IPS-15b (cell line): Measurements from ENCODE around the gene IP6K1.
"Not testable (repeated sequence)": the region's sequence is repeated elsewhere in the genome, so short reads cannot be mapped to it uniquely, and the experiment has no call there.

Experiments
- H3K27me3 ChIP-seq: one replicate; pipeline ENCODE4 v1.6.1; 2013; ENCODE audit warnings: low read length; ENCODE audit not compliant: control insufficient read depth, insufficient read depth
- H3K36me3 ChIP-seq: one replicate; pipeline ENCODE4 v1.6.1; 2013; ENCODE audit warnings: low read length; ENCODE audit not compliant: control insufficient read depth, insufficient read depth
- H3K4me1 ChIP-seq: one replicate; pipeline ENCODE4 v1.6.1; 2013; ENCODE audit warnings: mild to moderate bottlenecking, low read length; ENCODE audit not compliant: control insufficient read depth, insufficient read depth
- H3K4me3 ChIP-seq: one replicate; pipeline ENCODE4 v1.5.1; 2013; ENCODE audit warnings: low read depth, low read length
- H3K9ac ChIP-seq: one replicate; pipeline ENCODE4 v1.6.1; 2013; ENCODE audit warnings: low read depth, mild to moderate bottlenecking, low read length
- H3K9me3 ChIP-seq: one replicate; pipeline ENCODE4 v1.6.1; 2013; ENCODE audit warnings: mild to moderate bottlenecking, low read length; ENCODE audit not compliant: control insufficient read depth, insufficient read depth

IP6K1 gene

GRCh38 chr3:49754536-49754935 lies 31.8 kb downstream of the IP6K1 start:
- H3K9ac ChIP-seq: no peak overlapping the region

GRCh38 chr3:49751501-49751900 lies 34.8 kb downstream of the IP6K1 start:
- no peaks in the 10 kb centered on the region for H3K9me3 ChIP-seq
- H3K27me3 ChIP-seq: no peaks in the 10 kb centered on the region
- no peak overlapping the region for H3K4me3 ChIP-seq
- H3K9ac ChIP-seq: no peak overlapping the region
- no peaks in the 10 kb centered on the region for H3K36me3 ChIP-seq
- no peaks in the 10 kb centered on the region for H3K4me1 ChIP-seq

More at GRCh38 chr3:49754536-49754935, 31.8 kb downstream of the IP6K1 start:
- no peaks in the 10 kb centered on the region for H3K36me3 ChIP-seq
- H3K4me1 ChIP-seq: no peaks in the 10 kb centered on the region
- no peaks in the 10 kb centered on the region for H3K9me3 ChIP-seq
- H3K27me3 ChIP-seq: no peaks in the 10 kb centered on the region
- no peak overlapping the region for H3K4me3 ChIP-seq

GRCh38 chr3:49750056-49750455 lies 36.3 kb downstream of the IP6K1 start:
- H3K9ac ChIP-seq: no peak overlapping the region
- no peaks in the 10 kb centered on the region for H3K4me1 ChIP-seq
- no peaks in the 10 kb centered on the region for H3K36me3 ChIP-seq
- H3K9me3 ChIP-seq: no peaks in the 10 kb centered on the region
- no peaks in the 10 kb centered on the region for H3K27me3 ChIP-seq
- no peak overlapping the region for H3K4me3 ChIP-seq

- not testable (repeated sequence) for H3K9me3 ChIP-seq, H3K4me3 ChIP-seq, H3K9ac ChIP-seq, H3K27me3 ChIP-seq, H3K4me1 ChIP-seq, H3K36me3 ChIP-seq
Measured at GRCh38 chr3:49748874-49749273, 37.5 kb downstream of the IP6K1 start.

GRCh38 chr3:49747792-49748480 lies 38.4 kb downstream of the IP6K1 start:
- no peak overlapping the region for H3K4me3 ChIP-seq
- H3K9me3 ChIP-seq: no peaks in the 10 kb centered on the region
- H3K36me3 ChIP-seq: peaks cover 2% of the 10 kb centered on the region
- no peaks in the 10 kb centered on the region for H3K4me1 ChIP-seq
- no peak overlapping the region for H3K9ac ChIP-seq
- no peaks in the 10 kb centered on the region for H3K27me3 ChIP-seq

- Histone ChIP-seq H3K9me3 (no peaks in the 10 kb centered on the region), H3K4me3 (no peak overlapping the region), H3K4me1 (no peaks in the 10 kb centered on the region), H3K36me3 (peaks cover 2% of the 10 kb centered on the region), H3K9ac (no peak overlapping the region), H3K27me3 (no peaks in the 10 kb centered on the region)
Measured at GRCh38 chr3:49745986-49746385, 40.4 kb downstream of the IP6K1 start.

- H3K9me3 ChIP-seq: no peaks in the 10 kb centered on the region
- no peaks in the 10 kb centered on the region for H3K27me3 ChIP-seq
- H3K4me1 ChIP-seq: no peaks in the 10 kb centered on the region
- H3K9ac ChIP-seq: no peak overlapping the region
- no peak overlapping the region for H3K4me3 ChIP-seq
- peaks cover 18% of the 10 kb centered on the region for H3K36me3 ChIP-seq
Measured at GRCh38 chr3:49740427-49740826, 45.9 kb downstream of the IP6K1 start.

- peaks cover 22% of the 10 kb centered on the region for H3K36me3 ChIP-seq
- no peaks in the 10 kb centered on the region for H3K27me3 ChIP-seq
- H3K4me1 ChIP-seq: no peaks in the 10 kb centered on the region
- no peaks in the 10 kb centered on the region for H3K9me3 ChIP-seq
- H3K4me3 ChIP-seq: no peak overlapping the region
- H3K9ac ChIP-seq: no peak overlapping the region
Measured at GRCh38 chr3:49738067-49738713, 48.2 kb downstream of the IP6K1 start.

GRCh38 chr3:49734752-49735151 lies 51.6 kb downstream of the IP6K1 start:
- Histone ChIP-seq H3K9ac (no peak overlapping the region), H3K9me3 (no peaks in the 10 kb centered on the region), H3K36me3 (peaks cover 31% of the 10 kb centered on the region), H3K4me1 (no peaks in the 10 kb centered on the region), H3K27me3 (no peaks in the 10 kb centered on the region), H3K4me3 (no peak overlapping the region)

GRCh38 chr3:49733551-49733950 lies 52.8 kb downstream of the IP6K1 start:
- Histone ChIP-seq H3K36me3 (peaks cover 30% of the 10 kb centered on the region), H3K9ac (no peak overlapping the region), H3K9me3 (no peaks in the 10 kb centered on the region), H3K4me3 (no peak overlapping the region), H3K4me1 (no peaks in the 10 kb centered on the region), H3K27me3 (no peaks in the 10 kb centered on the region)

GRCh38 chr3:49732597-49732996 lies 53.7 kb downstream of the IP6K1 start:
- no peaks in the 10 kb centered on the region for H3K9me3 ChIP-seq
- peaks cover 28% of the 10 kb centered on the region for H3K36me3 ChIP-seq
- H3K4me3 ChIP-seq: no peak overlapping the region

GRCh38 chr3:49729966-49730609 lies 56.3 kb downstream of the IP6K1 start:
- Histone ChIP-seq H3K9ac (no peak overlapping the region), H3K27me3 (no peaks in the 10 kb centered on the region), H3K4me3 (no peak overlapping the region), H3K36me3 (peaks cover 32% of the 10 kb centered on the region), H3K4me1 (no peaks in the 10 kb centered on the region), H3K9me3 (no peaks in the 10 kb centered on the region)

More at GRCh38 chr3:49732597-49732996, 53.7 kb downstream of the IP6K1 start:
- H3K9ac ChIP-seq: no peak overlapping the region
- no peaks in the 10 kb centered on the region for H3K27me3 ChIP-seq
- no peaks in the 10 kb centered on the region for H3K4me1 ChIP-seq
